Mammary epithelial cell (primary cell): ENCODE data around the gene ARFGEF2.

ENCODE experiments used
- CTCF ChIP-seq, 2 donors: IDR thresholded peaks in 1 of 2; conservative IDR thresholded peaks in 1 of 2; 2 replicates each; pipeline ENCODE4 v1.5.1; 2011 to 2012; ENCODE audit warnings: inconsistent platforms in 2 of 2, low read length in 2 of 2, mild to moderate bottlenecking in 2 of 2, control low read depth in 1 of 2, low read depth in 1 of 2; ENCODE audit not compliant: insufficient read depth in 1 of 2; ENCODE audit errors: extremely low read depth in 1 of 2
- EZH2 ChIP-seq: IDR thresholded peaks from 2 replicates; pipeline ENCODE4 v1.6.1; 2012; ENCODE audit warnings: low read length, inconsistent platforms, borderline replicate concordance

- TF ChIP-seq CTCF (conservative IDR thresholded peaks at IDR 0.05 in 1 of 2, IDR thresholded peaks at IDR 0.05 in 1 of 2; ENCODE audit: extremely low read depth in 1 of 2, insufficient read depth in 1 of 2, low read depth in 1 of 2, low read length in 2 of 2) (no peak), EZH2 (no peak)
Measured at GRCh38 chr20:48952656-48953055, 31.1 kb downstream of the ARFGEF2 start.
